Hematopoietic multipotent progenitor cell treated with erythropoietin and hydrocortisone succinate and interleukin-3 and kit ligand, for 4 days (in vitro differentiated cells): Measurements from ENCODE around the gene CASP10.

Source experiments
- DNase-seq: peaks from one replicate; pipeline ENCODE4 v3.0.0-alpha.2; 2015

Gene CASP10

GRCh38 chr2:201233812-201234662 lies 51.1 kb downstream of the CASP10 start:
- DNase-seq: no peak

GRCh38 chr2:201234663-201235135 lies 51.8 kb downstream of the CASP10 start:
- DNase-seq: no peak

GRCh38 chr2:201235860-201236811 lies 53.2 kb downstream of the CASP10 start:
- peak; percentile 93 for DNase-seq

GRCh38 chr2:201237486-201238123 lies 54.7 kb downstream of the CASP10 start:
- DNase-seq: peak; percentile 88

GRCh38 chr2:201239167-201239935 lies 56.4 kb downstream of the CASP10 start:
- DNase-seq: peak; percentile 63

- no peak for DNase-seq
These were observed 59.8 kb downstream of the CASP10 start for GRCh38 chr2:201242571-201243277.

- DNase-seq: no peak
These were observed 61.9 kb downstream of the CASP10 start for GRCh38 chr2:201244829-201245228.

GRCh38 chr2:201246280-201246679 lies 63.3 kb downstream of the CASP10 start:
- no peak for DNase-seq

- DNase-seq: peak; percentile 80
These were observed 65.4 kb downstream of the CASP10 start for GRCh38 chr2:201248288-201248844.

- DNase-seq: peak; percentile 35
These were observed 66.9 kb downstream of the CASP10 start for GRCh38 chr2:201249889-201250288.

- DNase-seq: no peak
These were observed 67.8 kb downstream of the CASP10 start for GRCh38 chr2:201250741-201251140.

- DNase-seq: peak; percentile 73
These were observed 71.3 kb downstream of the CASP10 start for GRCh38 chr2:201254081-201254730.

GRCh38 chr2:201255408-201256033 lies 72.6 kb downstream of the CASP10 start:
- no peak for DNase-seq

GRCh38 chr2:201256082-201256481 lies 73.1 kb downstream of the CASP10 start:
- no peak for DNase-seq

GRCh38 chr2:201257381-201257955 lies 74.5 kb downstream of the CASP10 start:
- DNase-seq: peak; percentile 91

GRCh38 chr2:201257956-201258665 lies 75.2 kb downstream of the CASP10 start:
- peak; percentile 96 for DNase-seq

- DNase-seq: peak; percentile 93
These were observed 76.0 kb downstream of the CASP10 start for GRCh38 chr2:201258666-201259615.

GRCh38 chr2:201260302-201260800 lies 77.4 kb downstream of the CASP10 start, which contains the start of gene CASP8:
Gene CASP8 (plus strand): TSS chr2:201260536. CDS start chr2:201266487, 5,951 bp downstream.
- peak; percentile 93 for DNase-seq
